Head of caudate nucleus (tissue), 42 donors: ENCODE results near the gene SUPT3H.

Experiments
- DNase-seq, 42 donors: peaks; one replicate each; pipeline versions ENCODE4 v3.0.0 to v3.0.0-alpha.2; 2020 to 2021; ENCODE audit warnings: mixed read lengths in 7 of 42
- intact Hi-C: fragments of 100-400 bp; cut with DNase I; formaldehyde crosslinking; loops from one replicate; pipeline ENCODE4 v1.15.0; 2022

SUPT3H gene

GRCh38 chr6:44955145-44955544 lies 422.6 kb downstream of the SUPT3H start:
- intact Hi-C loops: no loop called here
- DNase-seq: no peak

DNA sequence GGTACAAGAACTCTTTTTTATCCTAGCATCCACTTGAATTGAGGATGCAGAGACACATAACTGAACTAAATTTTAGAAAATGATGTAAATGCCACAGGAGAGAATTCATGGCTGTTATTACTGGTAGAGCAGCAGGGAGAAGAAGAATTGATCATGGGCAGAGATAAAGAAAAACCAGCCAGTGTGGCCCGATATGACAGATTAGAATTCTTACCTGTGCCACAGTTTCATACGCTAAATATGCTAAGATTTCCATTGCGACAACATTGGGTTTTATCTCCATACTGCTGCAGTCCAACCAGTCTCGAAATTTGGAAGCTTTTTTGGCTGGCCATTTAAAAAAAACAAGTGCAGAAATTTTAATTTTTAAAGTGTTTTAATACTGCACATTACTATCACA lies 423.5 kb downstream of the SUPT3H start:
- intact Hi-C loops: no loop called here

GRCh38 chr6:44951253-44951747 lies 426.4 kb downstream of the SUPT3H start:
- DNase-seq: no peak
- intact Hi-C loops: no loop called here

More for the DNA sequence above, 423.5 kb downstream of the SUPT3H start:
- no peak for DNase-seq

DNA sequence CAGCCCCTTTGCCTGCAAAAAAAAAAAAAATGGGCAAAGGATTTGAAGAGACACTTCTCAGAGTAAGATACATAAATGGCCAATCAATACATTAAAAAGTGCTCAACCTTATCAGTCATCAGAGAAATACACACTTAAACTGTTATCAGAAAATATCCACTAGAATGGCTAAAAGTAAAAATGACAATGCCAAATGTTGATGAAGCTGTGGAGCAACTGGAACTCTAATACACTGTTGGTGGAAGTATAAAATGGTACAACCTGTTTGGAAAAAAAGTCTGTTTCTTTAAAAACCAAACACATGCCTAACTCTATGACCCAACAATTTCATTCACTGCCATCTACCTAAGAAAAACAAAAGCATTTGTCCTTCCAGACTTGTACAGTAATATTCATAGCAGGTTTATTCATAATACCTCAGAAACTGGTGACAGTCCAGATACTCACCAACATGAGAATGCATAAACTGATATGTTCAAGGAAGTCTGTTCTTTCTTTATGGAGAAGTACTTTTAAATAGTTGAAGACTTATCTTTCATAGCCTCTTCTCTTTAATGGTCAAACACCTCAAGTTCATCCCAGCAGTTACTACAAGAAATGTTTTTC lies 428.0 kb downstream of the SUPT3H start:
- no peak for DNase-seq
- intact Hi-C loops: no loop called here

DNA sequence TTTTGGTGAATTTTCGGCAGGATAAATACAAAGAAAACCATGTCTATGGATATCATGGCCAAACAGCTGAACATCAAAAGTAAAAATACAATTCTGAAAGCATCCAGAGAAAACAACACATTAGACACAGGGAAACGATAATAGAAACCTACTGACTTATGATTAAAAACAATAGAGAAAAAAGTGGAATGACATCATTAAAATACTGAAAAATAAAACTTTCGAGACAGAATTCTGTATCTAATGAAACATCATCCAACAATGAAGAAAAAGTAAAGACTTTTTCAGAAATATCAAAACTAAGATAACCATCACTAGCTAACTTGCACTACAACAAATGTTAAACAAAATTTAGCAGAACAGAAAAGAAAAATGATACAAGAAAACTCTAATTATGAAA lies 434.2 kb downstream of the SUPT3H start:
- no peak for DNase-seq

GRCh38 chr6:44942798-44943197 lies 434.9 kb downstream of the SUPT3H start:
- no peak for DNase-seq

More for the DNA sequence above, 434.2 kb downstream of the SUPT3H start:
- intact Hi-C loops: no loop called here

GRCh38 chr6:44942201-44942600 lies 435.5 kb downstream of the SUPT3H start:
- no peak for DNase-seq
- intact Hi-C loops: no loop called here

More at GRCh38 chr6:44942798-44943197, 434.9 kb downstream of the SUPT3H start:
- intact Hi-C loops: no loop called here

GRCh38 chr6:44940367-44940766 lies 437.4 kb downstream of the SUPT3H start:
- intact Hi-C loops: no loop called here
- DNase-seq: no peak

GRCh38 chr6:44935693-44936300 lies 441.9 kb downstream of the SUPT3H start:
- intact Hi-C loops: no loop called here
- no peak for DNase-seq

DNA sequence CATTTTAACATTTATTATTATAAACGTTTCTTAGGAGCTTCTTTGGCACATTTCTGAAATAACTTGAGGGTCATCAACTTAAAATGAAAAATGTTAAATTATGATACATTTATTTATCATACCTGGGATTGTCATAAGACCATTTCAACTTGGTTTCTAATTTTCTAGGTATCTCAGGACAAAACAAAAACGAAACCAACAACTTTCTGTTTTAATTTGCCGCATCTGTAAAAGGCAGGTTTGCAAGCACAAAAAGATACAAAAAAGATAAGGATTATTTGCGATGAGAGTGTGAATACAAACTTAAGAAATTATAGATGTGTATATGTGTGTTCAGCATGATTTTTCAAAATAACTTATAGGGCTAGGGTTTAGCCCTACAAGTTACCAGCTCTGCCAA lies 444.6 kb downstream of the SUPT3H start:
- no peak for DNase-seq
- intact Hi-C loops: no loop called here

- intact Hi-C loops: no loop called here
- no peak for DNase-seq
These were observed 445.1 kb downstream of the SUPT3H start for GRCh38 chr6:44932651-44933091.

- intact Hi-C loops: no loop called here
- DNase-seq: no peak
These were observed 446.3 kb downstream of the SUPT3H start for GRCh38 chr6:44931385-44931784.

GRCh38 chr6:44926556-44926955 lies 451.2 kb downstream of the SUPT3H start:
- no peak for DNase-seq
- intact Hi-C loops: no loop called here

- no peak for DNase-seq
- intact Hi-C loops: no loop called here
These were observed 452.5 kb downstream of the SUPT3H start for GRCh38 chr6:44925100-44925739.

DNA sequence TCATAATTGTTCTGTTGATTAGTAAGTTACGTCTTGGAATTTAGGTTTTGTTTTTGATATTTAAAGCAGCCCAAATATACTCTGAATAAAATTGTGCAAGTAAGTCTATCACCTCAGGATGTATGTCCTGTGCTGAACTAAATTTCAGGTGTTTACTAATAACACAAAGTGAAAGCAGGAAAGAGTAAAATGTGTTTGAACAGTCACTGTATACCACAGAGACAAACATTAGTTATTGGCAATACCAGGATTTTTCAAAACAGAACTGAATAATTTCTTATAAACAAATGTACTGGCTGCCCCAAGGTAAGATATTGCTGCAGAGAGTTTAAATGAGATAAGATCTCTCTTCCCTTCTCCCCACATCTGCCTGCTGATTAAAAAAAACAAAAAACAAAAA lies 454.3 kb downstream of the SUPT3H start:
- DNase-seq: no peak
- intact Hi-C loops: no loop called here

DNA sequence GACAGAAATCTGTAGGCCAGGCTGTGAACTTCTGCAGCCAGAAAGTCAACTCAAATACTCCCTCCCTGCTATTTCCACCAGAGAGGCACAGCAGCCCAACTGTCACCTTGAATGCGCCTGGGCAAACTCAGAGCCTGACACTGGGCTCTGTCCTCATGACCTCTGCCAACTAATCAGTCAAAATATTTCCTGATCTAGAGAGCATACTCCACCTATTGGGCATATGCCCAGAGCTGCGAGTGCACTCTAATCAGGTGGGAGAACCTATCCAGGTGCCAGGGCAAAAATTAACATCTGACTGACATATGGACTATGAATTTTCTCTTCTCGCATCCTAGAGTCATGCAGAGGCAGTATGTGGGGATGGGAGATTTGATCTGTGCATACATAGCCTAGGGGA lies 455.9 kb downstream of the SUPT3H start:
- DNase-seq: no peak
- intact Hi-C loops: no loop called here

DNA sequence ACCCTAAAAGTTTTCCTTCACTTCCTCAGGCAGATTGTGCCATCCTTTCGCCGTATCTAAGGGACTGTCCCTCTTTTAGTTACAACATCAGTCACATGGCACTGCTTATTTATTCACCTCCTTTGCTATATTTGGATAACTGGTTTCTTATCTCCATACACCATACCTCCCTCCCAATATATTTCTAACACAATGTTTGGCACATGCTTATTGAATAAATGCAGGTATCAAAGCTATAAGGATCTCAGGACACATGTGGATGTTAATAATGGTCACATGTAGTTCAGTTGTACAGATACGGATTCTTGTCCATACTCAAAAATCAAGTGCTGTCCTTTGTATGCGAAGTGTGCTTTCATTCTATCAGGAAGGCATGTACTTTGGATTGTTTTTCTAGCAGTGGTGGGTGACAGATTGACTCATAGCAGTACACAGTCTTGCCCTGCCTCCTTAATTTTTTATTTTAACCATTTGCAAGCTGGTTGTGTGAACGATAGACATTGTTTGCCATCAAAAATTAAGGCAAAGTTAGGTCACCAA lies 456.7 kb downstream of the SUPT3H start:
- intact Hi-C loops: no loop called here
- no peak for DNase-seq

GRCh38 chr6:44918671-44919296 lies 458.9 kb downstream of the SUPT3H start:
- DNase-seq: no peak
- intact Hi-C loops: no loop called here

GRCh38 chr6:44917430-44917829 lies 460.3 kb downstream of the SUPT3H start:
- DNase-seq: no peak
- intact Hi-C loops: no loop called here

DNA sequence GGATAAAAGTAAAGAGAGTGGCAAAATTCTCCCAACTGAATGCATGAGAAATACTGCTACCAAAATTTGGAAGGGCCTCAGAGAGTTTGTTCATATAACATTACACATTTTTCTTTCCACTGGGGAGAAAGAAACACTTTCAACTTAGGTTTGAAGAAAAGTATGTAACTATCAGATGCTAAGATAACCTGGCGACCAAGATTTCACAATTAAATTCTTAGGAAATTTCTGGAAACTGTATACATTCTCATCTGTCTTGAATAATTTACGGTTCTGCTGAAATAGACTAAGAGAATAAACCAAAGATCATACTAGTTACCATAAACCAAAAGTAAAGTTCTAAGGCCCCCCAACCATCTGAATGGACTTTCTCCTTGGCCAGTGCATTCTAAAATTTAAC lies 462.6 kb downstream of the SUPT3H start:
- no peak for DNase-seq
- intact Hi-C loops: no loop called here
